GM12872 (cell line): Measurements from ENCODE around the gene NCR3LG1.

Source experiments
- CTCF ChIP-seq: IDR thresholded peaks from 3 replicates; pipeline ENCODE4 v1.5.1; 2011; ENCODE audit warnings: low read depth, mild to moderate bottlenecking, low read length, moderate library complexity; ENCODE audit not compliant: insufficient read depth

NCR3LG1 gene

GRCh38 chr11:17353821-17354600, 2.4 kb downstream of the NCR3LG1 start:
- TF ChIP-seq CTCF: no peak

GRCh38 chr11:17354601-17354991, 3.0 kb downstream of the NCR3LG1 start:
- peak; percentile 62 for TF ChIP-seq CTCF

GRCh38 chr11:17366495-17366894, 14.9 kb downstream of the NCR3LG1 start:
- no peak for TF ChIP-seq CTCF

- TF ChIP-seq CTCF: no peak
Observed at GRCh38 chr11:17368551-17368950, 17.0 kb downstream of the NCR3LG1 start.

GRCh38 chr11:17369094-17369493, 17.5 kb downstream of the NCR3LG1 start:
- no peak for TF ChIP-seq CTCF

GRCh38 chr11:17369684-17370243, 18.2 kb downstream of the NCR3LG1 start:
- TF ChIP-seq CTCF: no peak

GRCh38 chr11:17371614-17372013, 20.0 kb downstream of the NCR3LG1 start:
- no peak for TF ChIP-seq CTCF
